Measurements from ENCODE around the gene G2E3.

Gene G2E3

GRCh38 chr14:30656190-30656632 is 97.3 kb downstream of the G2E3 start:
- DNase-seq: peak in 2 of 14 donors; percentile 2 to 13

- DNase-seq: no peak
Measured at GRCh38 chr14:30657050-30657449, 98.1 kb downstream of the G2E3 start.

- no peak for DNase-seq
Measured at GRCh38 chr14:30657606-30658163, 98.7 kb downstream of the G2E3 start.

- no peak for DNase-seq
Measured at GRCh38 chr14:30658645-30659044, 99.7 kb downstream of the G2E3 start.

GRCh38 chr14:30669594-30669993 is 110.6 kb downstream of the G2E3 start:
- DNase-seq: no peak

All from C1 segment of cervical spinal cord (tissue), 14 donors.